Measurements from ENCODE around the gene CNTNAP2. TPM values are rescaled to one million over a fixed set of nuclear protein-coding genes. Genes with fewer than 3 reads are reported as not detected.

The CNTNAP2 gene
- total and polyA plus RNA-seq, 12 donors = 0.07 to 0.77 (median 0.24) TPM

GRCh38 chr7:147012666-147013065 lies 896.1 kb downstream of the CNTNAP2 start:
- Histone ChIP-seq H3K4me3 (no peak overlapping the region), H3K9me3 (no peaks in the 10 kb centered on the region), H3K27me3 (no peaks in the 10 kb centered on the region), H3K27ac (no peak overlapping the region), H3K36me3 (no peaks in the 10 kb centered on the region), H3K4me1 (peaks cover 0 to 12% (median 0%) of the 10 kb centered on the region in 9 donors)
- intact Hi-C loops (cut with DNase I) = no loop called here
- ATAC-seq (peak in 1 of 8 donors; percentile 41), DNase-seq (no peak)
- no peak for TF ChIP-seq CTCF (IDR thresholded peaks at IDR 0.05)

DNA sequence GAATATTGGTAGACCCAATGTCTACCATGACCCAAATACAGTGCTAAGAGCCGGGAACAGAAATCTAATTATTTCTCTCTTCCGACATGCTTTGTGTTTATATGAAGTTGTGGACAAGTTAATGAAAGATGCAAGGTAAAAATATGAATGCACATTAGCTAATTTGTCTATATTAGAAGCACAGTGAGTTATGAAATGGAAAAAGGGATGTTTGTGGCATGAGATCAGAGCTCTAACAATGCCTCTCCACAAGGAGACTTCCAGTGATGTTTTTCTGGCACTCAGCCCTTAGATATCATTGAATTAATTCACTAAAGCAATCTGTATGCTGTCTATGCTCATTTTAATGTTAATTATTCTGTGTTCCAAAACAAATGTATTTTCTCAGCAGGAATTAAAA lies 897.2 kb downstream of the CNTNAP2 start:
- peak in 1 of 8 donors; percentile 51 for ATAC-seq
- WGBS, 2 donors = 42 to 47% methylated on average over 2 of the region's 2 CpGs
- H3K4me3 ChIP-seq = no peak overlapping the region
- peak in 1 of 2 donors; percentile 5 for DNase-seq
- H3K4me1 ChIP-seq = peaks cover 0 to 12% (median 0%) of the 10 kb centered on the region in 9 donors
- H3K27ac ChIP-seq = no peak overlapping the region
- H3K27me3 ChIP-seq = no peaks in the 10 kb centered on the region
- H3K36me3 ChIP-seq = no peaks in the 10 kb centered on the region
- TF ChIP-seq CTCF (IDR thresholded peaks at IDR 0.05) = no peak
- intact Hi-C loops (cut with DNase I) = no loop called here
- no peaks in the 10 kb centered on the region for H3K9me3 ChIP-seq

DNA sequence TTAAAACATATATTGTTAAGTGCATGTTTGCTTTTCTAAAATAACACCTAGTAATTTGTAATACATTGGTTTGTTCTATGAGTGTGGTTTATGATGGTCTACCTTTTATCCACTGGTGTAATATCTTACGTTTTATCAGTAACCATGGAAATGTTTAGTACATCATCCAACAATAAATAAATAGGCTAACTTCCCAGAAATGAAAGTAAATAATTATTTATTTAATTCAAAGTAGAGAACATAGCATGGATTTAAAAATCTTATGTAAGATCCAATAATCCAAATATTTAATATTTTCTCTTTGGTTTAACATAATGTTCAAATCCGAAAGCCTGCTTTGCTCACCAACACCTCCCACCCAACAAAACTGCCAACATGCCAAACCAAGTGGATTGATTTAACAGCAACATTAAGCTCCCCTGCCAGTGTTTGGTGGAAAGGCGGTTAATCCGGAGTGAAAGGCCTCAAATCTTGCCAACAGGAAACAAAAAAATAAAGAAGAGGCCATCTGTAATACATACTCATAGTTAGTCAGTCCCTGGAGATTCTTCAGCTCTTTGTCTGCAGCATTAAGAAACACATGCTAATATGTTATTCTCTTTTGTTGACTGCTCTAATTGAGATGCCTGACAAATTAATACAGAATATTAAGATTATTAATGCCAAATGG lies 897.8 kb downstream of the CNTNAP2 start:
- TF ChIP-seq CTCF (IDR thresholded peaks at IDR 0.05) = no peak
- DNase-seq = no peak
- no peak overlapping the region for H3K4me3 ChIP-seq
- intact Hi-C loops (cut with DNase I) = no loop called here
- no peaks in the 10 kb centered on the region for H3K36me3 ChIP-seq
- H3K9me3 ChIP-seq = no peaks in the 10 kb centered on the region
- no peaks in the 10 kb centered on the region for H3K27me3 ChIP-seq
- 61 to 67% methylated on average over 4 of the region's 4 CpGs for WGBS, 2 donors
- H3K27ac ChIP-seq = no peak overlapping the region
- no peak for ATAC-seq
- H3K4me1 ChIP-seq = peaks cover 0 to 12% (median 0%) of the 10 kb centered on the region in 9 donors

- no peak overlapping the region for H3K27ac ChIP-seq
- H3K4me1 ChIP-seq = peaks cover 0 to 12% (median 0%) of the 10 kb centered on the region in 9 donors
- H3K9me3 ChIP-seq = no peaks in the 10 kb centered on the region
- H3K36me3 ChIP-seq = no peaks in the 10 kb centered on the region
- 74 to 82% methylated on average over 5 of the region's 5 CpGs for WGBS, 2 donors
- H3K27me3 ChIP-seq = no peaks in the 10 kb centered on the region
- ATAC-seq (no peak), DNase-seq (no peak)
- intact Hi-C loops (cut with DNase I) = no loop called here
- H3K4me3 ChIP-seq = no peak overlapping the region
- no peak for TF ChIP-seq CTCF (IDR thresholded peaks at IDR 0.05)
These were observed 899.4 kb downstream of the CNTNAP2 start for GRCh38 chr7:147015999-147016398.

All from heart right ventricle (tissue), 16 donors.